Measurements from ENCODE around the gene TAB2.

GRCh38 chr6:149268146-149268545, 49.4 kb upstream of the TAB2 start:
- TF ChIP-seq CTCF (IDR thresholded peaks at IDR 0.05; ENCODE audit: low read depth, low read length) (no peak), EZH2phosphoT487 (IDR thresholded peaks at IDR 0.05; ENCODE audit: low read depth) (no peak)
